SKM-1 treated with dmso at 0.1 percent for 144 hours (cell line): ENCODE data around the gene TNS2.
A peak's percentile ranks its signal among the peaks of the same experiment; 100 is the strongest.
"Not testable (repeated sequence)": the region's sequence is repeated elsewhere in the genome, so short reads cannot be mapped to it uniquely, and the experiment has no call there.

Experiments used
- DNase-seq: peaks from one replicate; lab custom pipeline; 2025; ENCODE audit not compliant: unreplicated experiment; lab: John Stamatoyannopoulos, UW

The TNS2 gene, protein sequence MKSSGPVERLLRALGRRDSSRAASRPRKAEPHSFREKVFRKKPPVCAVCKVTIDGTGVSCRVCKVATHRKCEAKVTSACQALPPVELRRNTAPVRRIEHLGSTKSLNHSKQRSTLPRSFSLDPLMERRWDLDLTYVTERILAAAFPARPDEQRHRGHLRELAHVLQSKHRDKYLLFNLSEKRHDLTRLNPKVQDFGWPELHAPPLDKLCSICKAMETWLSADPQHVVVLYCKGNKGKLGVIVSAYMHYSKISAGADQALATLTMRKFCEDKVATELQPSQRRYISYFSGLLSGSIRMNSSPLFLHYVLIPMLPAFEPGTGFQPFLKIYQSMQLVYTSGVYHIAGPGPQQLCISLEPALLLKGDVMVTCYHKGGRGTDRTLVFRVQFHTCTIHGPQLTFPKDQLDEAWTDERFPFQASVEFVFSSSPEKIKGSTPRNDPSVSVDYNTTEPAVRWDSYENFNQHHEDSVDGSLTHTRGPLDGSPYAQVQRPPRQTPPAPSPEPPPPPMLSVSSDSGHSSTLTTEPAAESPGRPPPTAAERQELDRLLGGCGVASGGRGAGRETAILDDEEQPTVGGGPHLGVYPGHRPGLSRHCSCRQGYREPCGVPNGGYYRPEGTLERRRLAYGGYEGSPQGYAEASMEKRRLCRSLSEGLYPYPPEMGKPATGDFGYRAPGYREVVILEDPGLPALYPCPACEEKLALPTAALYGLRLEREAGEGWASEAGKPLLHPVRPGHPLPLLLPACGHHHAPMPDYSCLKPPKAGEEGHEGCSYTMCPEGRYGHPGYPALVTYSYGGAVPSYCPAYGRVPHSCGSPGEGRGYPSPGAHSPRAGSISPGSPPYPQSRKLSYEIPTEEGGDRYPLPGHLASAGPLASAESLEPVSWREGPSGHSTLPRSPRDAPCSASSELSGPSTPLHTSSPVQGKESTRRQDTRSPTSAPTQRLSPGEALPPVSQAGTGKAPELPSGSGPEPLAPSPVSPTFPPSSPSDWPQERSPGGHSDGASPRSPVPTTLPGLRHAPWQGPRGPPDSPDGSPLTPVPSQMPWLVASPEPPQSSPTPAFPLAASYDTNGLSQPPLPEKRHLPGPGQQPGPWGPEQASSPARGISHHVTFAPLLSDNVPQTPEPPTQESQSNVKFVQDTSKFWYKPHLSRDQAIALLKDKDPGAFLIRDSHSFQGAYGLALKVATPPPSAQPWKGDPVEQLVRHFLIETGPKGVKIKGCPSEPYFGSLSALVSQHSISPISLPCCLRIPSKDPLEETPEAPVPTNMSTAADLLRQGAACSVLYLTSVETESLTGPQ (N-terminal part only)

DNA sequence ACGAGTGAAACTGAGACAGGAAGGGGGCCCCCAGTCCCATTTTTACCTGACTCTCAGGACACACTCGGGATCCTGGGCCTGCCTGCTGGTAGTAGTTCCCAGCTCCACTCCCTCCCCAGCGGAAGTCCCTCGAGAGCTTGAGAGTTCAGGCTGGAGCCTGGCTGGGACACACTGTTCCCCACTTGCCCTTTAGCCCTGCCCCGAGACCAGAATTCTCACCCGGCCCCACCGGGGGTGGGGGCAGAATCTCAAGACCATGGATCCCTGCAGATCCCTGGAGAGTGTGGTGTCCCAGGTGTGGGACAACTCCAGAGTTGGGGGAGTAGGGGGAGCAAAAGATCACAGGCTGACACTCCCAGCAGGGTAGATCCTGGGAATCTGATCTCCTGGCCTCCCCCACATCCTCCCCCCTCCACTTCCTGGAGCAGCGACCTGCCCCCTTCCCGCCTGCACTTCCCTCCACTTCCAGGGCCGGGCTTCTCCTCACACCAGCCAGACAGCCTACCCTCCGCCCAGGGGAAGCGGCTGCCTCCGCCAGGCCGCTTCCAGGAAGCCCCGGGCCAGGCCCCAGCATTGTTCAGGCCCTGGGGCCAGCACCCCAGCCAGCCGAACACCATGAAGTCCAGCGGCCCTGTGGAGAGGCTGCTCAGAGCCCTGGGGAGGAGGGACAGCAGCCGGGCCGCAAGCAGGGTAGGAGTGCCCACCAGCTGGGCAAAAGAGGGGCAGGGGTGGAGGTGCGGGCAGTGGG lies at the start of gene TNS2:
TSS of gene TNS2 (plus strand) at position 495 of the 748 bp plus-strand sequence. CDS start at position 616, 121 bp downstream.
- no peak for DNase-seq

DNA sequence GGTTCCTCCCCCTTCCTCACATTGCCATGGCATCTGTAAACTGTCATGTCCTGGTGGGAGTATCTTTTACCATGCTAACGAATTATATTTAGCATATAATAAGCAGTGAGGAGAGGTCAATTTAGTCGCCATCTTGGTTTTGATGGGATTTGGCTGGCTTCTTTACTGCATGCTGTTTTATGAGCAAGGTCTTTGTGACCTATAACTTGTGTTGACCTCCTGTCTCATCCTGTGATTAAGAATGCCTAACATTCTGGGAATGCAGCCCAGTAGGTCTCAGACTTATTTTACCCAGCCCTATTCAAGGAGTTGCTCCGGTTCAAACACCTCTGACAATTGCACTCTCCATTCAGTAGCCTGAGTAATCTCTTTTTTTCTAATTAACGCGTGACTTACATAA lies 45.7 kb upstream of the TNS2 start:
- no peak for DNase-seq

DNA sequence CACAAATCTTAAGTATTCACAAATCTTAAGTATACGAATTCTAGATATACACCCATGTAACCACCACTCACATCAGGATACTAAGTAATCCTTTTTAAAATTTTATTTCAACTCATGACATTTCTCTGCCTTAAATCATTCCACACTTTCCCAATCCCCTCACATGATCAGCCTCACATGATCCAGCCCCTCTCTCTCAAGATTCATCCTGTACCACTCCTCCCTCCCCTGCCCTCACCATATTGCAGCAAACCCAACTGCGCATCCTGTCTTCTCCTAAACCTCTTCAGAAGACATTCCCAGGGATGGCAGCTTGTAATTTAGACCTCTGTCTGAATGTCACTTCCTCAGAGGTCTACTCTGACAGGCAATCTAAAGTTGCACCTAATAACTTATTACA lies 45.3 kb upstream of the TNS2 start:
- DNase-seq, result no peak

DNA sequence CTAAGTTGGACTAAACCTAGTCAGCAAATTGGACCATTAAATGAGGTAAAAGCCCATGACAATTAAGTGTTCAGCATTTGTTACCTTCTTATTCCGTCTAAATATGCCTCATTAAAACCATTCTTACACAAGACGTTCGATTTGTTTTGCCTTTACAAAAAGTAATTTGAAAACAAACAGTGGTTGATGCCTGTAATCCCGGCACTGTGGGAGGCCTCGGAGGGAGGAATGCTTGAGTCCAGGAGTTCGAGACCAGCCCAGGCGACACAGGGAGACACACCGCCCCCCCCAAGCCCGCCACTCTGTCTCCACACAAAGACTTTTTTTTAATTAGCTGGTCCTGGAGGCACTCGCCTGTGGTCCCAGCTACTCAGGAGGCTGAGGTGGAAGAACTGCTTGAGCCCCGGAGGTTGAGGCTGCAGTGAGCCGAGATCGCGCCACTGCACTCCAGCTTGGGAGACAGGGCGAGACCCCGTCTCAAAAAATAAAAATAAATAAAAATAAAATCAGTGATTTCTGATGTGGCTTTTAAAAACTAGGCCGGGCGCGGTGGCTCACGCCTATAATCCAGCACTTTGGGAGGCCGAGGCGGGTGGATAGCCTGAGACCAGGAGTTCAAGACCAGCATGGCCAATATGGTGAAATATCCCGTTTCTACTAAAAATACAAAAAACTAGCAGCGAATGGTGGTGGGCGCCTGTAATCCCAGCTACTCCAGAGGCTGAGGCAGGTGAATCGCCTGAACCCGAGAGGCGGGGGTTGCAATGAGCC lies 44.5 kb upstream of the TNS2 start:
- no peak for DNase-seq

DNA sequence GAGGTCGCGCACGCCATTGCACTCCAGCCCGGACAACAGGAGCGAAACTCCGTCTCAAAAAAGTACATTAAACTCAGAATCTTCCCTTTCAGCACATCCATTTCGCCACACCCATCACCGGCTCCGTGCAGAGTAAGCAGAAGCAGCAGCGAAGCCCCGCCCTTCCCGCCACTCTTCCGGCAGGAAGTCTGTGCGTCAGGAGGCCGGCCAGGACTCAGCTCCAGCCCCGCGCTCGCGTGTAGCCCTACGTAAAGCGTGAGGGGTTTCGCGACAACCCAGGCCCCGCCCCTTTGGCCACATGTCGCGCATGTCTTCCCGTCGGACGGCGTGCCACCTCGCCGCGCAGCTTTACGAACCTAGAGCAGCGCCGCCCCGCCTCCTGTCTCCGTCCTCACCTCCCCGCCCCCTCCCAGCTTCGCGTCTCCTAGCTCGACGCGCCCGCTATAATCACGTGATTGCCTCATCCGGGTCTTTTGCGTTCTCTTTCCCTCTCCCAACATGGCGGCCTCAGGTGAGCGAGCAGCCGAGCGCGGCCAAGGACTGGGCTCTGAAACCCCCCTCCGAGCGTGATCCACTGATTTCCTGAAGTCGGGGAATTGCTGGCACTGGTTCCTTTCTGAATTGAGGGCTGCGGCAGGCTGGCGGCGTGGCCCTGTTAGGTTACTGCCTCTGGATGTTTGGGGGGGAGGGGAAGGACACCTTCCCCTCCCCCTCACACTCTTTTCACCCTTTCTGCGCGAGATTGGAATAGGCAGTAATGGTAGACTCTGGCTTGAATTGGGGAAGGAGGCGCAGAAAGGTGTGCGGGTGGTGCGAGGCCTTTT lies 43.7 kb upstream of the TNS2 start, which contains the start of gene EIF4B:
TSS of gene EIF4B (plus strand) at position 471 of the 824 bp plus-strand sequence. CDS start at position 499, 28 bp downstream.
- DNase-seq, result peak; percentile 92

DNA sequence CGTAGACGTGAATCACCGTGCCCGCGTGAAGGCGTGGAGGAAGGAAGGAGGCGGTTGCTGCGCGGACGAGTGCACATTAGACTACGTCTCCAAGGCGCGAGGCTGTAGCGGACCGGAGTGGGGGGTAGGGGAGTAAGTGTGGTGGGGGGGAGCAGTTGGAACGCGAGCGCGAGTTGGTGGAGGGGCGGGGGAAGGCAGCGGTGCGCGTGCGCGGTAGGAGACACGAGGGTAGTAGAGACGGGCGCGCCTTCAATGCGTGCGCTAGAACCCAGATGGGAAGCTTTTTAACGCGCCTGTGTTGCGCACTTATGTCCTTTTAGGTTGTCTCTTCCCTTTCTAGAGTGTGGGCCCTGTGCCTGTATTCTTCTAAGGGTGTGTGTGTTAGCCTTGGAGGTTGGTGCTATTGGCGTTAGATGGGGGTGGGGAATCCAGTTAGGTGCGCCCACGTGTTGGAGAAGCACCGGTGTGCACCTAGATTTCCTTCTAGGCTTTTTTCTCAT lies 43.0 kb upstream of the TNS2 start:
- peak; percentile 34 for DNase-seq

DNA sequence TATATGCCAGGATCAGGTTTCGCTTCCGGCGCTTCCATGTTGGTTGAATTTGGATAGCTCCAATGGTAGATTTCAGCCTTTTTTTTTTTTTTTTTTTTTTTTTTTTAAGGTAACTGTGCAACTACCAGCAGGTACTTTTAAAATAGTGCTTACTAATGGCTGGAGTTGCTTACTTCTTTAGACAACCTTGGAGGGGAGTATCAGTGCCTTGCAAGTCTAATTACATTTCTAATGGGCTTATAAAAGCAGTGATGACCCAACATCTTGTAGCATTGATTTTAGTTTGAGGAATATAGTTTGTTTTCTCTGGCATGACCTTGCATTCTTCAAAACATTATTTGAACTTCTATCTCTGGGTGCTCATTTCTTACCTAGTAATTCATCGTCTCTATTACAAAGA lies 42.5 kb upstream of the TNS2 start:
- no peak for DNase-seq

DNA sequence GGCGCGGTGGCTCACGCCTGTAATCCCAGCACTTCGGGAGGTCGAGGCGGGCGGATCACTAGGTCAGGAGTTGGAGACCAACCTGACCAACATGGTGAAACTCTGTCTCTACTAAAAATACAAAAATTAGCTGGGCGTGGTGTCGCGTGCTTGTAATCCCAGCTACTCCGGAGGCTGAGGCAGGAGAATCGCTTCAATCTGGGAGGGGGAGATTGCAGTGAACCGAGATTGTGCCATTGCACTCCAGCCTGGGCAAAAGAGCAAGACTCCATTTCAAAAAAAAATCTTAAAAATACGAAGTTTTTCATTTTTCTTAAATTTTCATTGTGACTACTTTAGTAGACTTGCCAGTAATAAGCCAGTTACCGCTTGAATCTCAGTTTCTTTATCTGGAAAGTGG lies 41.1 kb upstream of the TNS2 start:
- not testable (repeated sequence) for DNase-seq

DNA sequence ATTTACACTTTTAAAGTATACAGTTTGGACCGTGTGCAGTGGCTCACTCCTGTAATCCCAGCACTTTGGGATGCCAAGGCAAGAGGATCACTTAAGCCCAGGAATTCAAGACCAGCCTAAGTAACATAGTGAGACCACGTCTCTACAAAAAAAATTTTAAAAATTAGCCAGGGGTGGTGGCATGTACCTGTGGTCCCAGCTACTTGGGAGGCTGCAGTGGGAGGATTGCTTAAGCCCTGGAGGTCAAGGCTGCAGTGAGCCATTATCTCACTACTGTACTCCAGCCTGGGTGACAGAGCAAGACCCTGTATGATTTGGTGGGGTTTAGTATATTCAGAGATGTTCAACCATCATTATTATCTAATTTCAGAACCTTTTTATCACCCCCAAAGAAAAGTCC lies 38.9 kb upstream of the TNS2 start:
- no peak for DNase-seq

DNA sequence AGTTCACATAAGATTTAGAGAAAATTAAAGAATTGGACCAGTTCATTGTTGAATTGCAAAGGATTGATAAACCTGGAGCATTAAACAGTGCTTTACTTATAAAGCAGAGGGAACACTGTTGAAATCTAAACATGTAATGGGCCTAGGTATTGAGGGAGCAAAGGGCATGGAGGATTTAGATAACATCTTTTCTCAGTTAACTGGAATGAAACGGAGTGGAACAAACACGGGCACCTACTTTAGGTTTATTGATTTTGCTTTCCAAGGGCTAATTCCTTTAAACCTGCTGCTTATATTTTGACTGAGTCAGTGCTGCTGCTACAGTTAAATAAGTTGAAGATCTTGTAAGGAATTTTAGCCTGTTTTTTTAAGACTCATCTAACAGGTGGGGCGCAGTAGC lies 38.0 kb upstream of the TNS2 start:
- no peak for DNase-seq

DNA sequence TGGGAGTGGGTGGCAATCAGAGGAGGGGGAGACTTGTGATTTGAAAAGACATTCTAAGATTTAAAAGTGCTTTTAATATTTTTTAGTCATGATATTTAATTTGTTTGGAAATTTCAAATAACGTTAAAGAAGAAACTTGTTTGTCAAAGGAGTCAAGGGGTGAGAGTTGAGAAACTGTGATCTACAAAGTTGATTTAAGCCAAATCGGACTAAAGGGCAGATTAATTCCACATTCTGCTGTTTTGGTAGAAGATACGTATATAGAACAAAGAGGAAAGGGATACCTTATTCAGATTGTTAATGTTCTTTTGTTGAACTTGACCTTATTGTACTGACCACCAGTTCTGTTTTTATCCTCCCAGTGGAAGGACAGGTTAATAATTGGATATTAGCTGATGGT lies 36.9 kb upstream of the TNS2 start:
- no peak for DNase-seq

DNA sequence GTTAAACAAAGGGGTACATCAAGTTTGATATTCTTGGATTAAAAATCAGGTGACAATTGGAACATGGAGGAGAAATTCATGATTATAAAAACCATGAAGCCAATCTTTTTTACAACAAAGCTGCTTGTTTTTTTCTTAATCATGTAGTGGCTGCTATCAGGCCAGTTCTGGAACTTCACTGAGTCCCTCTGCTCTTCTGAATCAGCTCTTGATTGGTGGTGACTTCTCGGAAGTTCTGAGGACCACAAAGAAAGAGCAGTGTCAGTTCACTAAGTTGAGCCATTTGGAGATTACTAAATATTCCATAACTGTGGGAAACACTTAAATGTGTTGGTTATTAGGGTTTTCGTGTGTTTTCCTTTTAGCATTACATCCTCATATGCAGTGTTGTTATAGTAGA lies 35.2 kb upstream of the TNS2 start:
- no peak for DNase-seq

DNA sequence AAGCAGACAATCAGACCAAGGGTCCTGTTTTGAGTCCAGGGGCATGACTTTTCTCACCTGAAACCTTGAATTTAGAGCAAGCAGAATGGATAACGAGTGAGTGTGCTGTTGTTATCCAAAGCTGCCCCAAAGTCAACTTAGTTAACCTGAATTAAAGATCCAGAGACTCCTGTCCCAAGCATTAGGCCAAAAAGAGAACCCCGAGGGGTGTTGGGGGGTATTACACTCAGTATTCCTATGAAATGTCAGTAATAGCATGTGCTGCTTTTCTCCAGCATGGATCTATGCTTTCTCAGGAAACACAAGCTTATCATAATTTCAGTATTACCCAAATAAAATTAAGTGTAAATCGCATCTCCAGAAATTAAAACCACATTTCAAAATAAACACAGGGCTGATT lies 24.6 kb upstream of the TNS2 start:
- DNase-seq, result no peak

DNA sequence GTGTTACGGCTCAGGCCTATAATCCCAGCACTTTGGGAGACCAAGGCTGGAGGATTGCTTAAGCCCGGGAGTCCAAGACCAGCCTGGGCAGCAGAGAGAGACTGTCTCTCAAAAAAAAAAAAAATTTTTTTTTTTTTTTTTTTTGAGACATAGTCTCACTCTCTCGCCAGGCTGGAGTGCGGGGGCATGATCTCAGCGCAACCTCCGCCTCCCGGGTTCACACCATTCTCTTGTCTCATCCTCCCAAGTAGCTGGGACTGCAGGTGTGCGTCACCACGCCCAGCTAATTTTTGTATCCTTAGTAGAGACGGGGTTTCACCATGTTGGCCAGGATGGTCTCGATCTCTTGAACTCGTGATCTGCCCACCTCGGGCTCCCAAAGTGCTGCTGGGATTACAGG lies 22.9 kb upstream of the TNS2 start:
- not testable (repeated sequence) for DNase-seq

DNA sequence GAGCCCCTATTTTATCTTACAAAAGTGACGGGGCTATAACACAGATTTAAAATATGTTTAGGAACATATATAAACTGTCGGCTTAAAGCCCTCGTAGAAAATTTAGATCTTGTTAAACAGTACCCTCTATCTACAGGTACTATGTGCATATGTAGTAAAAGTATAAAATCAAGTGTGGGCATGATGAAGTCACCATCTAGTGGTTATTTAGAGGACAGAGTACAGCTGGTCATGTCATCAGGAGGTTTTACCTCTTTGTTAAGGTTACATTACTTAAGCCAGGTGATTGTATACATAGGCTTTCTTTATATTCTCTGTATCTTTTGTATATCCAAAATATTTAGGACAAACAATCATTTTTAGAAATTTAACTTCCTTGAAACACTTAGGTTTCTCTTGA lies 18.2 kb upstream of the TNS2 start:
- no peak for DNase-seq

DNA sequence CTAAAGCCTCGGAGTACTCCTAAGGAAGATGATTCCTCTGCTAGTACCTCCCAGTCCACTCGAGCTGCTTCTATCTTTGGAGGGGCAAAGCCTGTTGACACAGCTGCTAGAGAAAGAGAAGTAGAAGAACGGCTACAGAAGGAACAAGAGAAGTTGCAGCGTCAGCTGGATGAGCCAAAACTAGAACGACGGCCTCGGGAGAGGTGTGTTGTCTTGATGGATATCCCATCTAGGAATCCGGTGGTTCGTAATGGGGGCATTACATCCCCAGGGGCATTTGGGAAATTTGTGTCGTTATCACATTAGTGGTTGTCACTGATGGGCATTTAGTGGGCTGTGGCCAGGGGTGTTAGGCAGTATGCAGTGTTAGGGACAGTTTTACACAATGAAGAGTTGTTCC lies 16.0 kb upstream of the TNS2 start:
- not testable (repeated sequence) for DNase-seq

DNA sequence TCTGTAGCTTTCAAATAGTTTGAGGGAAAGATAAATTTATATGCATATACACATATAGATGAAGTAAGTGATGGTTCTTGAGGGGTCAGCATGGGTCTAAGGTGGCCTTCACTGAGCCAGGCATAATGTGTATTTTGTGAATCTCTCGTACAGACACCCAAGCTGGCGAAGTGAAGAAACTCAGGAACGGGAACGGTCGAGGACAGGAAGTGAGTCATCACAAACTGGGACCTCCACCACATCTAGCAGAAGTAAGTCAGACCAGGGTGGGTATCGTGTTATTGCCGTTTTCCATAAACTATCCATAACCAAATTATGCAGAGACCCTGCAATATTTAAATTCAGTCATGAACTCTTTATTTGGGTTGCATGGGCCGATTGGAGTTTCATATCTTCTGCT lies 15.4 kb upstream of the TNS2 start:
- DNase-seq, result no peak

DNA sequence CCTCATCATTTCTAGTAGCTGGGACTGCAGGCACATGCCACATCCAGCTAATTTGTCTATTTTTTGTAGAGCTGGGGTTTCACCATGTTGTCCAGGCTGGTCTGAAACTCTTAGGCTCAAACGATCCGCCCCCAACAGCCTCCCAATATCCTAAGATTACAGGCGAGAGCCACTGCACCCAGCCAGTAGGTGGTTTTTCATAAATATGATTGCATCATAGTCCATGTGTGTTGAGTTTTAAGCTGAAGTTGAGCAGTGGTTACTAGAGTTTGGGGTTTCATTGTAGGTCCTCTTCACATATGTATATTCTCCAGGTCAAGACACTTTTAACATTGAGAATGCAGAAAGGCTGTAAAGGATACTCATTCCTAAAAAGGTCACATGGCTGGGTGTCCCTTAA lies 13.1 kb upstream of the TNS2 start:
- no peak for DNase-seq

DNA sequence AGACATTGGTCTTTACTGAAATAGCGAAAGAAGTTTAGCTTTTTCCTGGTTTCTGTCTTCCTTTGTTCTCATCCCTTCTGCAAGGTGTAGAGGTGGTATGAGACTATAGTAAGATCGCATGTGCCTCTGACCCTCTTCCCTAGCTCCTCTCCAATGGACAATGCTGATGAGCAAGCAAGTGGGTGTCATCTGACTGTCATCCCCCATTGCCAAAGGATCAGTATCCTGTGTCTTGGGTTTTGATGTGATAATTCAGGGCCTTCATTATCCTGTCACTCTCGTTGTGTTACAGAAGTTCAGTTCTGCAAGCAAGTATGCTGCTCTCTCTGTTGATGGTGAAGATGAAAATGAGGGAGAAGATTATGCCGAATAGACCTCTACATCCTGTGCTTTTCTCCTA lies 10.0 kb upstream of the TNS2 start:
- DNase-seq, result no peak
